Nephron (organoid): ENCODE data around the gene FNDC3B.
A peak's percentile ranks its signal among the peaks of the same experiment; 100 is the strongest.

ENCODE experiments used
- H3K27ac Mint-ChIP-seq, 3 experiments: 2 replicates each; pipeline ENCODE4 v1.8.0; 2020; ENCODE audit warnings: mixed read lengths in 3 of 3, mild to moderate bottlenecking in 2 of 3, moderate library complexity in 1 of 3
- H3K27me3 Mint-ChIP-seq: 2 replicates; pipeline ENCODE4 v1.8.0; 2021; ENCODE audit warnings: low read depth, mild to moderate bottlenecking, moderate library complexity, mixed read lengths
- H3K36me3 Mint-ChIP-seq: 2 replicates; pipeline ENCODE4 v1.8.0; 2020; ENCODE audit warnings: low read depth, mixed read lengths
- H3K4me1 Mint-ChIP-seq: 2 replicates; pipeline ENCODE4 v1.8.0; 2020; ENCODE audit warnings: mixed read lengths
- H3K4me3 Mint-ChIP-seq, 3 experiments: 2 replicates each; pipeline ENCODE4 v1.8.0; 2020; ENCODE audit warnings: mild to moderate bottlenecking in 3 of 3, mixed read lengths in 3 of 3, moderate library complexity in 2 of 3
- H3K9me3 Mint-ChIP-seq: 2 replicates; pipeline ENCODE4 v1.8.0; 2020; ENCODE audit warnings: mixed read lengths
- CTCF ChIP-seq, 3 experiments: fragments of 200-600 bp; sonication (generic); IDR thresholded peaks; one replicate each; pipeline ENCODE4 v1.5.0; 2021; ENCODE audit warnings: antibody characterized with exemption in 3 of 3; ENCODE audit not compliant: unreplicated experiment in 3 of 3

FNDC3B gene

GRCh38 chr3:172324611-172325203 lies 285.3 kb downstream of the FNDC3B start:
- Mint-ChIP-seq H3K4me1 (peaks cover 20% of the 10 kb centered on the region), H3K27ac (no peak overlapping the region), H3K27me3 (no peaks in the 10 kb centered on the region), H3K4me3 (no peak overlapping the region), H3K36me3 (peaks cover 77% of the 10 kb centered on the region), H3K9me3 (no peaks in the 10 kb centered on the region)
- no peak for TF ChIP-seq CTCF (IDR thresholded peaks at IDR 0.05; ENCODE audit: unreplicated experiment in 3 of 3)

GRCh38 chr3:172325461-172325860 lies 286.1 kb downstream of the FNDC3B start:
- no peaks in the 10 kb centered on the region for H3K9me3 Mint-ChIP-seq
- TF ChIP-seq CTCF (IDR thresholded peaks at IDR 0.05; ENCODE audit: unreplicated experiment in 3 of 3) = no peak
- peaks cover 12% of the 10 kb centered on the region for H3K4me1 Mint-ChIP-seq
- peaks cover 77% of the 10 kb centered on the region for H3K36me3 Mint-ChIP-seq
- no peak overlapping the region for H3K4me3 Mint-ChIP-seq
- no peaks in the 10 kb centered on the region for H3K27me3 Mint-ChIP-seq
- no peak overlapping the region for H3K27ac Mint-ChIP-seq

GRCh38 chr3:172326993-172327392 lies 287.6 kb downstream of the FNDC3B start:
- Mint-ChIP-seq H3K27me3 (no peaks in the 10 kb centered on the region), H3K4me1 (peaks cover 7% of the 10 kb centered on the region), H3K9me3 (no peaks in the 10 kb centered on the region), H3K27ac (no peak overlapping the region), H3K36me3 (peaks cover 88% of the 10 kb centered on the region), H3K4me3 (no peak overlapping the region)
- no peak for TF ChIP-seq CTCF (IDR thresholded peaks at IDR 0.05; ENCODE audit: unreplicated experiment in 3 of 3)

GRCh38 chr3:172328282-172328681 lies 288.9 kb downstream of the FNDC3B start:
- H3K4me3 Mint-ChIP-seq = no peak overlapping the region
- no peaks in the 10 kb centered on the region for H3K27me3 Mint-ChIP-seq
- no peak for TF ChIP-seq CTCF (IDR thresholded peaks at IDR 0.05; ENCODE audit: unreplicated experiment in 3 of 3)
- H3K36me3 Mint-ChIP-seq = peaks cover 88% of the 10 kb centered on the region
- H3K4me1 Mint-ChIP-seq = peaks cover 7% of the 10 kb centered on the region
- H3K27ac Mint-ChIP-seq = peak overlapping the region in 1 of 3 experiments; percentile 4
- no peaks in the 10 kb centered on the region for H3K9me3 Mint-ChIP-seq

- Mint-ChIP-seq H3K27ac (no peak overlapping the region), H3K9me3 (no peaks in the 10 kb centered on the region), H3K27me3 (no peaks in the 10 kb centered on the region), H3K36me3 (peaks cover 87% of the 10 kb centered on the region), H3K4me3 (no peak overlapping the region), H3K4me1 (peaks cover 2% of the 10 kb centered on the region)
- TF ChIP-seq CTCF (IDR thresholded peaks at IDR 0.05; ENCODE audit: unreplicated experiment in 3 of 3) = peak in 1 of 3 experiments; percentile 19
These were observed 289.7 kb downstream of the FNDC3B start for GRCh38 chr3:172329070-172329469.

GRCh38 chr3:172330413-172330812 lies 291.0 kb downstream of the FNDC3B start:
- Mint-ChIP-seq H3K36me3 (peaks cover 81% of the 10 kb centered on the region), H3K4me1 (no peaks in the 10 kb centered on the region), H3K27ac (no peak overlapping the region), H3K27me3 (no peaks in the 10 kb centered on the region), H3K9me3 (no peaks in the 10 kb centered on the region), H3K4me3 (no peak overlapping the region)
- no peak for TF ChIP-seq CTCF (IDR thresholded peaks at IDR 0.05; ENCODE audit: unreplicated experiment in 3 of 3)
